ENCODE measurements around the gene SOHLH1. TPM values are rescaled to one million over a fixed set of nuclear protein-coding genes. Genes with fewer than 3 reads are reported as not detected.

Gene SOHLH1
- total and polyA plus RNA-seq, 8 donors = 0.31 TPM; not detected in 7

DNA sequence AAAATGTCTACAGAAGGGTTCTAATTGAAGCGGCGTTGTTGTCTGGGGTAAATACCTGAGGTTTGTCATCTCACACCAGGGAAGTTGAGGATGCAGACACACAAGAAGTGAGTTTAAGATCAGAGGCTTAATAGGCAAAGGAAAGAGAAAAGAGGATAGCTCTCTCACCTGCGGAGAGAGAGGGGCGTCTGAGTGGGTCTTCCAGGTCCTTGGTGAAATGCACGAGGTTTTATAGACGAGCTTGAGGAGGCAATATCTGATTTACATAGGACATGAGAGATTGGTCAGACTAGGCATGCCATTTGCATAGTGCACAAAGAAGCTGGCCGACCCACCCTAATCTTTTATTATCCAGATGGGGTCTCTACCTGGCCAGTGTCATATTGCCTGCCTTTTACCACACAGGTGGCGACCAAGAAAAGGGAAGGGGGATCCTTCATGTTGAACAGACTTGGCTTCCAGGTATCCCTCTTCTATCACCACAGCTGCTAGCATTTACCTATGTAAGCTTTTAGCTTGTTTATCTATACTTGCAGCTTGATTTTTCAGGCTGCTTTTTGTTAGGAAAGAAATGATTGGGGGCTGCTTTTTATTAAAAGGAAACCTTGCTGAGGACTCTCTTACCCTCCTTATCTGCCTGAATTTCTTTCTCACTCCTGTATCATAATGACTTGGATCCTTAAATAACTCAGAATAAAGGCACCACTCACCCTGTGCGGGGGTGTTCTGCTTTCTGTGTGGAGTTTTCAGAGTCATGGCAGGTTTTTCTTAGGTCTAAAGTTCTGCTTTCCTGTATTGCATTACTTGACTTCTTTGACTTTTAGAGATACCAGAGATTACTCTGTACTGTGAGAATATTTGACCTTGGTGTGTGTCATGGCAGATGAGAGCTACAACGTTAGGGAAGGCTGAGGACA is 50.5 kb downstream of the SOHLH1 start:
- intact Hi-C loops (cut with DNase I) = no loop called here
- 57 to 65% methylated on average over 10 of the region's 10 CpGs for WGBS, 2 donors
- Histone ChIP-seq H3K27me3 (no peaks in the 10 kb centered on the region), H3K36me3 (no peaks in the 10 kb centered on the region), H3K4me3 (no peak overlapping the region), H3K4me1 (no peaks in the 10 kb centered on the region), H3K9me3 (no peaks in the 10 kb centered on the region), H3K27ac (no peak overlapping the region)
- DNase-seq (no peak), ATAC-seq (no peak), FAIRE-seq (no peak)
- no peak for TF ChIP-seq CTCF (IDR thresholded peaks at IDR 0.05)

- H3K9me3 ChIP-seq = no peaks in the 10 kb centered on the region
- no peak overlapping the region for H3K4me3 ChIP-seq
- intact Hi-C loops (cut with DNase I) = no loop called here
- no peaks in the 10 kb centered on the region for H3K36me3 ChIP-seq
- no peak for DNase-seq
- no peak for TF ChIP-seq CTCF (IDR thresholded peaks at IDR 0.05)
- H3K4me1 ChIP-seq = no peaks in the 10 kb centered on the region
- FAIRE-seq = no peak
- ATAC-seq = no peak
- 64 to 69% methylated on average over 4 of the region's 4 CpGs for WGBS, 2 donors
- H3K27me3 ChIP-seq = no peaks in the 10 kb centered on the region
- no peak overlapping the region for H3K27ac ChIP-seq
These were observed 51.4 kb downstream of the SOHLH1 start for GRCh38 chr9:135647884-135648283.

DNA sequence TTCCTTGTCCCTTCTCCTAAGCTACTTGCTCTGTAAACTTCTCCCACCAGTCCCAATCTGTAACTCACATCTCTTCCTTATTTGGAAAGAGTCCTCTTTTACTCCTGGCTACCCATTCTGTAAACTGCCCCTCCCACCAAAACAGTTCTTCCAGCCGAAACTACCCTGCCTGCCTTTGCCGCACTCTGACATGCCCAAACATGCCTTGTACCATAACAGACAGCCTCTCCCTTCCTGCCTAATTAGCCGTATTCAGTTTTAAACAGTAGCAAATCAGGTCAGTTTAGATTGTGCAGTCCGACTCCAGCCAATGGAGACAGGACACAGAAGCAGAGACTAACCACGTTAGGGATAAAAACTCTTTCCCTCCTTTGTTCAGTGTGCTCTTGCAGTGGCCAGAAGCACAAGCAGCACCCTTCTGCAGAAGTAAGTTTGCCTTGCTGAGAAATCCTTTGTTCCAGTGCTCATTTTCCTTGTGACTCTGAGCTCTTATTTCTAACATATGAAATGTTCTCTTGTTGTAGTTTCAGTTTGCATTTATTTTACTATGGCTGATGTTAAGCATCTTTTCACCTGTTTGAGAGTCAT is 54.6 kb downstream of the SOHLH1 start:
- intact Hi-C loops (cut with DNase I) = no loop called here
- DNase-seq (no peak), FAIRE-seq (no peak), ATAC-seq (no peak)
- Histone ChIP-seq H3K4me3 (no peak overlapping the region), H3K9me3 (no peaks in the 10 kb centered on the region), H3K27ac (no peak overlapping the region), H3K4me1 (no peaks in the 10 kb centered on the region), H3K36me3 (no peaks in the 10 kb centered on the region), H3K27me3 (no peaks in the 10 kb centered on the region)
- WGBS, 2 donors = 65 to 69% methylated on average over 5 of the region's 5 CpGs
- no peak for TF ChIP-seq CTCF (IDR thresholded peaks at IDR 0.05)

Other genes starting within 250 kb of the SOHLH1 start
- gene PPP1R26, start 219.7 kb downstream of the SOHLH1 start, total RNA-seq = 10 to 100 TPM in 5 of 6 donors, 1 to 10 TPM in 1; 9.4 to 20.0 (median 12.1) TPM
- gene PPP1R26, start 219.7 kb downstream of the SOHLH1 start, polyA plus RNA-seq = 10 to 100 TPM; 12.9 to 14.9 TPM
- 10 to 100 TPM; 16.0 to 22.4 (median 18.8) TPM for gene MRPS2, start 198.8 kb downstream of the SOHLH1 start, total RNA-seq
- 10 to 100 TPM; 30.3 to 34.9 TPM for gene MRPS2, start 198.8 kb downstream of the SOHLH1 start, polyA plus RNA-seq
- not detected for gene LCN1, start 178.0 kb downstream of the SOHLH1 start, total RNA-seq
- gene LCN1, start 178.0 kb downstream of the SOHLH1 start, polyA plus RNA-seq = not detected
- gene OBP2A, start 153.4 kb downstream of the SOHLH1 start, total RNA-seq = not detected
- not detected for gene OBP2A, start 153.4 kb downstream of the SOHLH1 start, polyA plus RNA-seq
- gene PAEP, start 137.7 kb downstream of the SOHLH1 start, total RNA-seq = not detected
- gene PAEP, start 137.7 kb downstream of the SOHLH1 start, polyA plus RNA-seq = not detected
- gene GLT6D1, start 59.9 kb downstream of the SOHLH1 start, total RNA-seq = not detected
- gene GLT6D1, start 59.9 kb downstream of the SOHLH1 start, polyA plus RNA-seq = under 1 TPM in 1 of 2 donors, not detected in 1; 0.07 TPM
- gene LCN9, start 36.2 kb downstream of the SOHLH1 start, total RNA-seq = not detected
- gene LCN9, start 36.2 kb downstream of the SOHLH1 start, polyA plus RNA-seq = not detected
- gene KCNT1, start 2.7 kb upstream of the SOHLH1 start, total RNA-seq = under 1 TPM; 0.05 to 0.28 (median 0.09) TPM
- gene KCNT1, start 2.7 kb upstream of the SOHLH1 start, polyA plus RNA-seq = 1 to 10 TPM in 1 of 2 donors, under 1 TPM in 1; 0.46 to 1.1 TPM
- gene CAMSAP1, start 208.1 kb upstream of the SOHLH1 start, total RNA-seq = 10 to 100 TPM; 11.6 to 20.1 (median 13.4) TPM
- gene CAMSAP1, start 208.1 kb upstream of the SOHLH1 start, polyA plus RNA-seq = 1 to 10 TPM; 3.8 to 4.0 TPM

Data from pancreas (tissue), 10 donors.